ENCODE measurements around the gene B4GALNT3.
"Not testable (repeated sequence)": the region's sequence is repeated elsewhere in the genome, so short reads cannot be mapped to it uniquely, and the experiment has no call there.

Gene B4GALNT3

DNA sequence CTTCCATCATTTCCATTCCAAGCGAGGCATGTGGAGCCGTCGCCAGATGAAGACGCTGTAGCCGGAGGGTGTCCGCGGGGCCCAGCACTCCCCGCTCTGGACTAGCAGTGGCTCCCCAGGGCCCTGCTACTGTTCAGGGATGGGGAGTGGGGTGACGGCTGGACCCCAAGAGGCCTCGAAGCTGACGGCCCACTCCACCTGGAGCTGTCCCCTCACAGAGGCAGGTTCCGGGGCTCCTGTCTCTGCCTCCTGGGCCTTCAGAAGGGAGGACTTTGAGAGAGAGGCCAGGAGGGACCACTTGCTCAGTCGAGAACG, 101.6 kb downstream of the B4GALNT3 start:
- no peak for DNase-seq

GRCh38 chr12:561908-562593, 102.3 kb downstream of the B4GALNT3 start:
- no peak for DNase-seq

DNA sequence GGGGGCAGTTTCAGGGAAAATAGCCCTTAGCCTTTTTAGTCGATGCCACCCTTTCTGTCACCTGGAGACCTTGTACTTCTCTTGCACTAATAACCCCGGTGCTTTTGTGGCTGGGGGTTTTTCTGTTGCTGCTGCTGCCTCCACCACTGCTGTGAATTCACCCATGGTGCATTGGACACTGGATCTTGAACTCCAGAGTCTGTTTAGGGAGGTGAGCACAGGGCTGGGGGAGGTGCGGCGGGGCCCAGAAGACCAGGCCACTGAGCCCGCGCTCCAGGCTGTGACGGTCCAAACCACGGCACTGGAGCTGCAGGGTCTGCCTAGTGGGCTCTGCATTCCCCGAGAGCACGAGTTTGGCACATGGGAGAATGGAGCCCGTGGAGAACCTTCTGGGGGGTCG, 102.9 kb downstream of the B4GALNT3 start:
- no peak for DNase-seq

DNA sequence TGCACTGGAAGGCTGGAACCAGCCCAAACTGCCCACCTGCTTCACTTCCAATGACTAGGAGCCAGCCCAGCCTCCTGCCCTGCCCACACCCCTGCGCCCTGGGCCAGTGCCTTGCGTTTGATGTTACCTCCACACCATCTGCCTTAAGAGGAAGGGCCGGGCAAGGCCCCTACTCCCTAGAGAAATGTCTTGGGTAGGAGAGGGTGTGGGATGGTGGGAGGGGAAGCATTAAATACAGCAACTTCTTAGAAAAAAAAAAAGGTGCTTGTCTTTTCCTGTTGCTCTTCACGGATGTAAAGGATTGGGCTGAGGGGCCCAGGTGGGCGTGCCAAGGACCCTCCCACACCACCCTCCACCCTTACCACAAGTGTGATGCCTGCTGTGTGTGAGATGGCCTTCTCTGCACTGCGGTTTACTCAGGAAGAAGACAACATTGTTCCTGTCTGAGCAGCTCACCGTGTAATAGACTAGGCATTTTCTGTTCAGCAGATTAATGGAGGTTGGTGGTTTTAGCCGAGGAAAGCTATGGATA, 103.6 kb downstream of the B4GALNT3 start:
- peak; percentile 75 for DNase-seq

GRCh38 chr12:563787-564298, 104.1 kb downstream of the B4GALNT3 start:
- DNase-seq, result no peak

DNA sequence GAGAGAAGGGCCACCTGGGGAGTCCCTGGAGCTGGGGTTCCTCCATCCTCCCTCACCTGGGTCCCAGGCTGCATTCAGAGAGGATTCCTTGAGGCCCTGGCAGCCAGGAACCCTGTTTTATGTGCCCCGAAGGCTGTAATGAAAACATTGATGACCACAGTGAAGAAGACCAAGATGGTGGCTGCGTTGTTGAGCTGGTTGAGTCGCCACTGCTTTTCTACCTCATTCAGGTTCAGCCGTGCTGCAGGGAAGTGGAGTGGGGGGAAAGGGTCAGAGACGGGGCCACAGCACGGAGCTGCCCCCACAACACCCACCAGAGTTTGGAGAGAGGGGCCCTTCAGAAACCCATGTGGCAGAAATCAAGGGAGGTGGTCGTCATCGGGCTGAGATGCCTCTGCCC, 105.4 kb downstream of the B4GALNT3 start:
- no peak for DNase-seq

DNA sequence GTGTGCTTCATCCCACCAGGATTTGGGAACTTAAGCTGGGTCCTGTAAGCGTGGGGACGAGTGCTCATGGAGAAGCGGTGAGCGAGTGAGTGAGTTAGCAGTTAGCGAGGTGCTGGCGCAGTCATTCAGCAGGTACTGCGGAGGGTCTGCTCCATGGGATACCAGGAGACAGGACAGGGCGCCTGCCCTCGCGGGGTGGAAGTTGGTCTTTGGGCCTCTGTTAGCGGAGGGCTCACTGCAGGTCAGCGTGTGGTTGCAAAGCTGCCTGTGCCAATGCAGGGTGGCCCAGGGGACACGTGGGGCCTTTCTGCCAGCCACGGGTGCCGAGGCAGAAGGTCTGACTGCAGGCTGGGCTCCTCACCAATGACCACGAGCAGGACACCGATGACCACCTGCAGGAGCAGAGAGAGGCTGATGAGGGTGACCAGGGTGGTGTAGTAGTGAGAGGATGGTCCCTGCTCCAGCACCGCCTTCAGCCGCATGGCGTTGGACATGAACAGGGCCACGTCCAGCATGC, 105.9 kb downstream of the B4GALNT3 start:
- no peak for DNase-seq

DNA sequence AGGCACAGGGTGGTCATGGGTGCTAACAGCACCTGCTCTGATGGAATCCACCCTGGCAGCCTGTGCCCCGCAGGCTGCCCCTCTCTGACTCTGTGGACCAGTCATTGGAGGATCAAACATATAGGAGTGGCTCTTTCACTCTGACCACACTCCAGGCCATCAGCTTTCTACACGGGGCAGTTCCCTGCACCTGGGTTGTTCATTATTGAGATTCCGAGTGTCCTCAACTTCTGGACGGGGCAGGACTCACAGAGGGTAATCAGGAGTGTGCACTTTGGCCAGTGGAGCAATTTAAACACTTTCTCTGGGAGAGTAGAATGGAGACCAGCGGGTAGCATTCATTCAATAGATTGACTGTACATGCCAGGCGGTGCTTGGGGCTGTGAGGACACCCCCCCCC, 108.7 kb downstream of the B4GALNT3 start:
- DNase-seq, result no peak

DNA sequence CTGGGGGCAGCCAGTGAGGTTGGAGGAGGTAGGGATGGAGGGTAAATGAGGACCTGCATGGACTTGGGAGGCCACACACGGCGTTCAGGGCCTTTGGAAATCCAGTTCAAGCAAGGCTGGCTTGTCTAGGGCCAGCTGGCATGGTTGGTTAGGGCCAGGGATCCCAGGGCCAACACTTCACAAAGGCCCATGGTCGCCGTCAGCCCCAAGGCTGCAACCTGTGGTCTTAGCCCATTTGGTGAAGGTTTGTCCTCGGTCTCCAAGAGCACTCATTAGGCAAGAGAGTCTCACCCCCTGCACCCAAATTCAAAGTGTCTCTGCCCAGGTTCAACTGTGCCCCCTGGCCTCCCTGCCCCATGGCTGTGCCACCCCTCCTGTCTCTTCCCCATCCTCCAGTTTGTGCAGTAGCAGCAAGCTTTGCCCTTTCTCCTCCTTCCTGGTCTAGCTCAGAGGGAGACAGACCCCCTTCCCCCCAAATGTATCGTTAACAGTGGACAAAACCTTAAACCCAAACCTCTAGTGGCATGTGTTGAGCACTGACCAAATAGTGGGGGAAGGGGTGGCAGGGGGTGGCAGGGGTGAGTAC, 109.4 kb downstream of the B4GALNT3 start:
- no peak for DNase-seq

GRCh38 chr12:569803-570434, 110.2 kb downstream of the B4GALNT3 start:
- DNase-seq, result peak; percentile 86

GRCh38 chr12:570435-570920, 110.7 kb downstream of the B4GALNT3 start:
- no peak for DNase-seq

DNA sequence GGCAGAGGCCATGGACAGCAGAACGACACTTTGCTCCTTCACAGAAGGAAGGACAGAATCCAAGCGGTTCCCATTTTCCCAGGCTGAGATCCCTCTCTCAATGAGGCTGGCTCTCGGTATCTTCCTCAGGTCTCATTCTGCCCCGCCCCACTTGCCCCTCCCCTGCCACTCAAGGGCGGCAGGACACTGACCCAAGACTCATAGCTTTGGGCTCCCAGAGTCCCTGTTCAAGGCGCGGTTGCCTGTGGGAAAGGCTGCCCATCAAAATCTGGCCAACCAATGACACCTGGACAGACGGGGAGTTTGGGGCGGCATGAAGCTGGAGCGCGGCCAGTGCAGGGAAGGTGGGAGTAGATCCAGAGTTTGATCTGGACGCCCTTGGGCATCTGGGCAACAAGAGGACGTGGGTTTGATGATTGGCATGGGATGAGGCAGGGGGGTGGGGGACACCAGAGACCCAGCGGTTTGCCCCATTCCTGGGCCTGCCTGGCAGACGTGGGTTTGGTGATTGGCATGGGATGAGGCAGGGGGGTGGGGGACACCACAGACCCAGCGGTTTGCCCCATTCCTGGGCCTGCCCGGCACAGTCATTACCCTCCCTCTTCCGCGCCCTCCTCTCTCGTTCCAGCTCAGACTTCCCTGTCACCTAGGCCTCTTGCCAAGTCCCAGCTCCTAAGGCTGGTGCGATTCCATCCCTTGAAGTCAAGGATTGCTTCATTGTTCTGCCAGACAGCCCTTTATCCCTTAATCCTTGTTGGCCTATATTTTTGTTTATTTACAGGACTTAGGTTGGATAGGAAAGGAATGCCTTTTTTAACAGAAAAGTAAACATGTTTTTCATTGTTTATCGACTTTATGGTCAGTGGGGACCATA, 111.4 kb downstream of the B4GALNT3 start:
- DNase-seq, result no peak

- DNase-seq, result no peak
Measured at GRCh38 chr12:571795-572531, 112.2 kb downstream of the B4GALNT3 start.

DNA sequence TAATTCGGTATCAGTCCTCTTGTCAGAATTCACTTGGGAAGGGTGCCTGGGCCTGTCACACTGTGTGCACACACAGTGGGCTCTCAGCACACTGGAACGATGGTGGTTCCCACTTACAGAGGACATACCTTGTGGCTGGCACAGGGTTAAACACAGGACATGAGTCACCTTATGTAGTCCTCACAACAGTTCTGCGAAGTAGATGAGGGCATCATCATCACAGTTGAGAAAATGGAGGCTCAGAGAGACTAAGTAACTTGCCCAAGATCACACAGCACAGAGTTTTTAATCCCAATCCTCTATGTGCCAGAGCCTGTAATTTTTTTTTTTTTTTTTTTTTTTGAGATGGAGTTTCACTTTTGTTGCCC, 112.8 kb downstream of the B4GALNT3 start:
- DNase-seq, result no peak

DNA sequence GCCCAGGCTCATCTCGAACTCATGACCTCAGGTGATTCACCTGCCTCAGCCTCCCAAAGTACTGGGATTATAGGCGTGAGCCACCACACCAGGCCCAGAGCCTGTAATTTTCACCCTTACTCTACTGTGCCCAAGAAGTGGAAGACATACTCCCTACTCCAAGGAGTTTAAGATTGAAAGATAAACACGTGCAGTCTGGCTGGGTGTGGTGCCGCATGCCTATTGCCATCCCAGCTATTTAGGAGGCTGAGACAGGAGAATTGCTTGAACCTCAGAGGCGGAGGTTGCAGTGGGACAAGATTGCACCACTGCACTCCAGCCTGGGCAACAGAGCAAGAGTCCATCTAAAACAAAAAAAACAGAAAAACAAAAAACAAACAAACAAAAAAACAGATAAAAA, 113.5 kb downstream of the B4GALNT3 start:
- DNase-seq, result no peak

DNA sequence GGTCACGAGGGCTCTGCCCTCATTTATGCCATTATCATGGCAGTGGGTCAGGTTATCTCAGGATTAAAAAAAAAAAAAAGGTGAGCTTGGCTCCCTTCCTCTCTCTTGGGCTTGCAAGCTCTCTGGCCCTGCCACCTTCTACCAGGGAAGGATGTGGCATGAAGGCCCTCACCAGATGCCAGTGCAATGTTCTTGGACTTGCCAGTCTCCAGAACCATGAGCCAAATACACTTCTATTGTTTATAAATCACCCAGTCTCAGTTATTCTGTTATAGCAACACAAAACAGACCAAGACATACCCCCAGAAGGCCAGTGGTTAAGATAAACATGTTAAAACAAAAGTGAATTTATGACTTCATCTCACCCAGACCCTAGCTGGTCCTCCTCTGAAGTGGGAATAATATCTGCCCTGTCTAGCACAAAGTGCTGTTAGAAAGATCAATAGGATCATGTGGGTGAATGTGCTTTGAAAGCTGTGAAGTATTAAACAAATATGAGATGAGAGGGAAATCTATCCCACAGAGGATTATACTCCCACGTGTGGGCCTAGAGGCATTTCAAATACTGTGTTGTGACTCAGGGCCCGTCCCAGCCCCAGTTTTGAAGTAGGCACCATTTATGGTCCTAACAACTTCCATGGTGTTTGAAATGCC, 114.9 kb downstream of the B4GALNT3 start:
- DNase-seq, result no peak

DNA sequence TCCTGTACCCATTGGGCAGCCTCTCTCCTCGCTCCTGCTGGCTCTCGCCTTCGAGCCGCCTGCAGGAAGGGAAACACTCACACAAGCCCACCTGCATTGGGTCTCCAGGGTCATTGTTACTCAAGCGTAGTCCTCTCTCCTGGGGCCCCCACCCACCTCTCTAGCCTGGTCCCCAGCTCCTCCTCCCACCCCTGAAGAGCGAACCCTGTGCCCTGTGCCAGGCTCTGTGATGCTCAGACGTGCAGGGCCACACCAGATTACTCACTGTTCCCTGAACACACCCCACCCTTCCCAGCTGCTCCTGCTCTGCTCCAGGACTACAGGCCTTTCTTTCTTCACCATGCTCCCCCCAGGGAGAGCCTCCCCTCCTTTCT, 115.4 kb downstream of the B4GALNT3 start:
- DNase-seq, result no peak

DNA sequence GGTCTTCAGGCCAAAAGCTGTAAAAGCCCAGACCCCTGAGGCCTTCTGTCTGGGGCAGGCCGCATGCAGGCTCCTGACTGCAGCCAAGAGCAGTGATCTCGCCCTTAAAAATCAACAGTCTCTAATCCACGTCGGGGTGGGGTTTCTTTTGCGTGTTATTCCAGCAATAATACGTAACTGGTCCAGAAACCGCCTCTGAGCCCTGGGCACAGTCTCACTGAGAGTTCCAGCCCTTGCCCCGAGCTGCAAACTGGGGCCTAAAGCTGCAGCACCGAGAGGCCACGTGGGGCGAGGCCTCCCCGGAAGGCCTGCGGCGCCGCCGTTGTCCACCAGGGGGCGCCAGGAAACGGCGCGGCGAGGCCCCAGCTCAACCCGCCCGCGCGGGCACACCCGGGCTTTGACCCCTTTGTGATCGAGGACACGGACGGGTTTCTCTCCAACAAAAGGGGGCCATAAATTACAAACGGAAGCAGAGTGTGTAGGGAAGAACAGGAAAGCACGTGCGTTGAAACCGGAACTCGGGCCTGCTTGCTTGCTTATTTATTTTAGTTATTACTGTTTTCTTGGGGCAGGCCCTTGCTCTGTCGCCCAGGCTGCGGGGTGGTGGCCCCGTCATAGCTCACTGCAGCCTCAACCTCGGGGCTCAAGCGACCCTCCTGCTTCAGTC, 116.3 kb downstream of the B4GALNT3 start:
- DNase-seq, result peak; percentile 88

GRCh38 chr12:576615-577110, 116.9 kb downstream of the B4GALNT3 start:
- no peak for DNase-seq

GRCh38 chr12:577994-578747, 118.4 kb downstream of the B4GALNT3 start:
- DNase-seq, result not testable (repeated sequence)

All from CD4-positive, alpha-beta T cell treated with Interleukin-10 for 1 hour (primary cell).